NCI-H774 (cell line): Measurements from ENCODE around the gene MSH3.
A peak's percentile ranks its signal among the peaks of the same experiment; 100 is the strongest.
"Not testable (repeated sequence)": the region's sequence is repeated elsewhere in the genome, so short reads cannot be mapped to it uniquely, and the experiment has no call there.

Source experiments
- DNase-seq: peaks from one replicate; lab custom pipeline; 2025; lab: John Stamatoyannopoulos, UW

MSH3 gene

DNA sequence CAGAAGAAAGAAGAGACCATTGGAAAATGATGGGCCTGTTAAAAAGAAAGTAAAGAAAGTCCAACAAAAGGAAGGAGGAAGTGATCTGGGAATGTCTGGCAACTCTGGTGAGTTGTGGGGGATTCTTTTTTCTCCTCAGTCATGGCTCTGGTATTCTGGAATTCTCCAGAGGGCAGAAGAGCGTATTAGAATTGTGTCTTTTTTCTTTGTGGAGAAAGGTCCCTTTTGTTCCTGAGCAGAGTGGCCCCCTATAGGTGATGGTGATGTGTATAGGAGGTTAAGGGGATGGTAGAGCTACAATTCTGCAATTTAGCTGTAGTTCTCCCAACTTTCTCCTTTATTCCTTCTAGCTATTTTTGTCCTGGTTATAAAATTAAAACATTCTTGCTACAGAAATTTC is 2.0 kb downstream of the MSH3 start:
- no peak for DNase-seq

GRCh38 chr5:80659106-80659505 is 4.7 kb downstream of the MSH3 start:
- DNase-seq = no peak

- not testable (repeated sequence) for DNase-seq
These were observed 6.2 kb downstream of the MSH3 start for GRCh38 chr5:80660661-80661060.

DNA sequence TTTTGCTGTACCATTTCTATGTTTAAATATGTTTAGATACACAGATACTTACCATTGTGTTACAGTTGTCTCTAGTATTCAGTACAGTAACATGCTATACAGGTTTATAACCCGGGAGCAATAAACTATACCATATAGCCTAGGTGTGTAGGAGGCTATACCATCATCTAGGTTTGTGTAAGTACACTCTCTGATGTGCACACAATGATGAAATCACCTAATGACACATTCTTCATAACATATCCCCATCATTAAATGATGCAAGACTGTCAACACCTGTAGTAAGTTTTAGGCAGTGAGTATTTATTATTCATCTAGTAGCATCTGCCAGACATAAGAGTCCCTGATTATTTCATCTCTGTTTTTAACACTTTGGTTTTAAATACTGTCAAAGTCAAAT is 7.7 kb downstream of the MSH3 start:
- no peak for DNase-seq

DNA sequence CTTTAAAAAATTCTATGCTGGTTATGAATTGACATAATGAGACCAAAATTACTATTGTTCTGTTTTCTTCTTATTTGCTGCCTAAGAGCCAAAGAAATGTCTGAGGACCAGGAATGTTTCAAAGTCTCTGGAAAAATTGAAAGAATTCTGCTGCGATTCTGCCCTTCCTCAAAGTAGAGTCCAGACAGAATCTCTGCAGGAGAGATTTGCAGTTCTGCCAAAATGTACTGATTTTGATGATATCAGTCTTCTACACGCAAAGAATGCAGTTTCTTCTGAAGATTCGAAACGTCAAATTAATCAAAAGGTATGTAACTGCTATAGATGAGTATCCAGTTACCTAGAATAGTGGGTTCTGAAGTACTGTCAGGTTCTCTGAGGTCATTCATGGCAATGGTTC is 10.6 kb downstream of the MSH3 start:
- no peak for DNase-seq

DNA sequence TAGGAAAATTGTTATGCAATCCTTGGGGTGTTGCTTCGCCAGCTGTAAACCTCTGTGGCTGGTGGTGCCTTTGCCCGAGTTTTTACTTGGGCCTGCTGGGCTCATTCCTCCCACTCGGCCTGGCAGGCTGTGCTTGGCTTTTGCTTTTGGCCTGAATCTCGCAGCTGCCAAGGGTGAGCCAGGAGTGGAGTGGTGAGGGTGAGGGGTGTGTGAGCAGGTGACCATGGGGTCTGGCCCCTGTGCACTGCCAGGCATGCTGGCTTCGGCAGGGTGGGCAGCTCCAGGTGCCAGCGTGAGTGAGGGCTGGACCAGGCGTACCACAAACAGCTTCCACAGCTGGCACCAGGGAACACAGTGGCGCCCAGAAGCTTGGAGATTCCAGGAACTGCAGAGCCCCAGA is 12.9 kb downstream of the MSH3 start:
- DNase-seq = no peak

GRCh38 chr5:80668016-80668969 is 13.8 kb downstream of the MSH3 start:
- DNase-seq = no peak

- peak; percentile 40 for DNase-seq
These were observed 17.8 kb downstream of the MSH3 start for GRCh38 chr5:80672140-80672736.

- no peak for DNase-seq
These were observed 22.3 kb downstream of the MSH3 start for GRCh38 chr5:80676706-80677105.

DNA sequence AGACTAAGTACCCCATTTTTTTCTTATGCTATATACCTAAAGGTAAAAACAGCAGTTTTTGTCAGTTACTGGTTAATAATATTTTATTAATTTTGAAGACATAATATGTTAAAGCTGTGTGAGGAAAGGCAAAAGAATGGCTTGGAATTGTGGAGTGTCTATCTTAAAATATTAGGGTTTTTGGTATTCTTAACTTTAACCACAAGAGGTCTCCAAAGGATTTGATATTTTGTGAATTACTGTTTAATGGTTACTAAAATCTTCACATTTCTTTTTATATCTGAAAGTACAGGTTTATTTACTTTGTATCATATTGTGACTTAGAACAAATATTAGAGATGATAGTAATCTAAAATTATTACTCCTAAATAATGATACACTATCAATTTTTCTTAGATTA is 32.3 kb downstream of the MSH3 start:
- DNase-seq = no peak

GRCh38 chr5:80688648-80689420 is 34.4 kb downstream of the MSH3 start:
- no peak for DNase-seq

- DNase-seq = no peak
These were observed 35.2 kb downstream of the MSH3 start for GRCh38 chr5:80689627-80690026.

GRCh38 chr5:80695666-80696065 is 41.2 kb downstream of the MSH3 start:
- DNase-seq = no peak

DNA sequence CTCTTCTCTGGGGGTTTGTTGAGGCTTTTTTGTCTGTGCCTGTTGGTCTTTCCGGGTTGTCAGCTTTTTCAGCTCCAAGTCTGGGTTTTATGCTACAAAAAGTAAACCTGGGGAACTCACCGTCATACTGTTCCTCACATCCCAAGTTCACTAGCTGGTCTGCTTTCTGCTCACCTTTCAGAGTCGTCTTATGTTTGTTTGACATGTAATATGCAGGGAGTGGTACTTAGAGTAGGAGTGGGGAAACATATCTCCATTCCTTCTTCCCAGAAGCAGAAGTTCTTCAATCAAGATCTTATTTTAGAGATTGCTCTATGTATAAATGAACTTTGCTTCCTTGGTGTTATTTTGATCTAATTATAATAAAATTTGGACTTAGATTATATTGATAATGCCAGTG is 42.0 kb downstream of the MSH3 start:
- DNase-seq = no peak

GRCh38 chr5:80697100-80697499 is 42.6 kb downstream of the MSH3 start:
- no peak for DNase-seq

DNA sequence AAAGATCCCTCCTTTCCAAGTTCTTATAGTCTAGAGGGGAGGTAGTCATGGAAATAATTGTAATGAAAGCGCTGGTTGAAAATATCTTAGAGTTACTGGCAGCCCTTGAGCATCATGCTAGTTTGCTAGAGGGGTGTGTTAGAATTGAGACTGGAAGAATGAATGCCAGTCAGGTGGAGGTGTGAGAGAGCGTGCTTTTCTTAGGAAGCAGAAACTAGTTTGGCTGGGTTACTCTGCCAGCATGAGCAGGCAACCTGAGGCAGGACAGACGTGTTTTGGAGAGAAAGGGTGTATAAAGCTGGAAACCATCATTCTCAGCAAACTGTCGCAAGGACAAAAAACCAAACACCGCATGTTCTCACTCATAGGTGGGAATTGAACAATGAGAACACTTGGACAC is 43.9 kb downstream of the MSH3 start:
- no peak for DNase-seq

GRCh38 chr5:80701597-80701996 is 47.1 kb downstream of the MSH3 start:
- DNase-seq = no peak

- DNase-seq = no peak
These were observed 48.8 kb downstream of the MSH3 start for GRCh38 chr5:80703291-80703690.

- no peak for DNase-seq
These were observed 49.3 kb downstream of the MSH3 start for GRCh38 chr5:80703747-80704146.

DNA sequence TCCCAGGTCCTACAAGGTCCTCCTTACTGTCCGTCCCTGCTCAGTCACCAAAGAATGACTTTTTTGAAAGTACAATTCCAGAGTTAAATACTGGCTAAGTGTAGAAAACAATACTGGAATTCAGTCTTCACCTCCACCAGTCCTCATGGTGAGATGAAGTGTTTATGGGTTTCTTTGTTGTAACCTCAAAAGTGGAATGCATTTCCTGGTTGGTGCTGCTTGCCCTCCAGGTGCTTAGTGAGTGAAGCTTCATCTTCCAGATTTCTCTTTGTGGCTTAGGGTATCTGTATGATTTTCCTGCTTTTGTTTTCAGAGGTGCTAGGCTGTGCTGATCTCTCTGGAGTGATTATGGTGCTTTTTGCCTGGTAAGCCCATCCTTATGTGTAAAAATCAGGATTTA is 49.8 kb downstream of the MSH3 start:
- no peak for DNase-seq

GRCh38 chr5:80705216-80705769 is 50.8 kb downstream of the MSH3 start:
- DNase-seq = no peak

DNA sequence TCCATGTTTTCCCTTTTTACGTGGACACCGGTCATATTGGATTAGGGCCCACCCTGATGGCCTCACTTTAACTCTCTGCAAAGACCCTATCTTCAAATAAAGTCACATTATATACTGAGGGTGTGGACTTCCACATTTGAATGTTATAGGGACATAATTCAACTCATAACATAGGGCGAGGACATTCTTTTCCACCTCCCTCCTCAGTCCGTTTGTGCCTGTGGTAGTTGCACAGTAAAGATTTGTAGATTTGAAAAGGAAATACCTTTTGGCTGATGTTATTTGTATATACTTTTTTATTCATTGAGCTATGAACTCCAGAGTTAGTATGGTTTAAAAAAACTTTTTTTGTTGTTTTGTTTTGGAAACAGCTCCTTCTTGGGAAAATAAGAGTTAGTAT is 51.3 kb downstream of the MSH3 start:
- DNase-seq = no peak
